GM23248 (cell line): ENCODE measurements around the gene NDUFA5.

Experiments
- EZH2 ChIP-seq: fragments of 200-600 bp; sonication (generic); IDR thresholded peaks from 2 replicates; pipeline ENCODE4 v1.6.1; 2018; ENCODE audit warnings: antibody characterized with exemption, mild to moderate bottlenecking; ENCODE audit not compliant: insufficient read depth, poor library complexity, severe bottlenecking
- EZH2phosphoT487 ChIP-seq: fragments of 200-600 bp; sonication (generic); IDR thresholded peaks from 2 replicates; pipeline ENCODE4 v1.6.1; 2018; ENCODE audit warnings: antibody characterized with exemption, moderate library complexity, mild to moderate bottlenecking, low read depth; ENCODE audit not compliant: insufficient read depth

DNA sequence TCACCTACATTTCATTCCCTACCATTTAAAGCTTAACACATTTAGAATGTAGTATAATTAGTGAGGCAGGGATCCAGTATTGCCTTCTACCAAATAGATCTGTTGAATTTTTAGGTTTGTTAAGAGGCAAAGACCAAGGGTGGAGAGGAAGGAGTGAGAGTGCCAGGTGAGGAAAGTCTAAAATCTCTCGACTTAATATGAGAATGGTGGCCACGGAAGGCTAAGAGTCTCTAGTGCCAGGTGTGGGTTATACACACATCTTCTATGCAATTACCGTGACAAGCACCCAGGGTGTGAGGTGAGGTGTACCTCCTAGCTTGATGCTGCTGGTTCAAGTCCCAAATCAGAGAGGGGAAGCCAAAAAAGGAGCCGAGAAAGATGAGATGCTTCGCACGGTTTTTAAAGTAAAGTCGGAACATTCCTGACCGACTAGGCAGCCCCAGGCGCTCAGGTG, 23.7 kb downstream of the NDUFA5 start:
- TF ChIP-seq EZH2 (no peak), EZH2phosphoT487 (no peak)
